AG10803 (cell line): Measurements from ENCODE around the gene DNAJB6.

Experiments used
- DNase-seq: peaks from one replicate; pipeline ENCODE4 v3.0.0; 2010; ENCODE audit warnings: low read depth
- H3K4me3 ChIP-seq: 2 replicates; pipeline ENCODE4 v1.5.1; 2011; ENCODE audit warnings: mild to moderate bottlenecking, low read length, control low read depth
- CTCF ChIP-seq: conservative IDR thresholded peaks from 2 replicates; pipeline ENCODE4 v1.5.1; 2011; ENCODE audit warnings: mild to moderate bottlenecking, low read length, control low read depth, inconsistent platforms

DNAJB6 gene

GRCh38 chr7:157336383-157337315 lies at the start of gene DNAJB6:
DNAJB6 (plus strand) TSS chr7:157337004; CDS start chr7:157358573, 21,569 bp downstream.
- H3K4me3 ChIP-seq = peak within 1 kb of the TSS; percentile 91
- TF ChIP-seq CTCF = no peak
- peak; percentile 91 for DNase-seq

GRCh38 chr7:157291404-157292080 lies 45.3 kb upstream of the DNAJB6 start:
- TF ChIP-seq CTCF = no peak
- H3K4me3 ChIP-seq = no peak overlapping the region
- DNase-seq = no peak

GRCh38 chr7:157292258-157292657 lies 44.5 kb upstream of the DNAJB6 start:
- DNase-seq = no peak
- no peak for TF ChIP-seq CTCF
- no peak overlapping the region for H3K4me3 ChIP-seq

GRCh38 chr7:157292770-157293412 lies 43.9 kb upstream of the DNAJB6 start:
- DNase-seq = no peak

GRCh38 chr7:157293413-157293788 lies 43.4 kb upstream of the DNAJB6 start:
- no peak overlapping the region for H3K4me3 ChIP-seq
- no peak for TF ChIP-seq CTCF
- no peak for DNase-seq

More at GRCh38 chr7:157292770-157293412, 43.9 kb upstream of the DNAJB6 start:
- no peak for TF ChIP-seq CTCF
- H3K4me3 ChIP-seq = no peak overlapping the region

GRCh38 chr7:157294773-157295172 lies 42.0 kb upstream of the DNAJB6 start:
- no peak for DNase-seq
- TF ChIP-seq CTCF = no peak
- H3K4me3 ChIP-seq = no peak overlapping the region
